HG03342 (cell line): ENCODE results near the gene TMTC3.
"Not testable (repeated sequence)": the region's sequence is repeated elsewhere in the genome, so short reads cannot be mapped to it uniquely, and the experiment has no call there.

ENCODE experiments used
- ATAC-seq: cut with Tn5 transposase; IDR thresholded peaks from one replicate; pipeline ENCODE4 v1.9.1; 2021; ENCODE audit warnings: mild to moderate bottlenecking, moderate library complexity; ENCODE audit not compliant: unreplicated experiment

Gene TMTC3

DNA sequence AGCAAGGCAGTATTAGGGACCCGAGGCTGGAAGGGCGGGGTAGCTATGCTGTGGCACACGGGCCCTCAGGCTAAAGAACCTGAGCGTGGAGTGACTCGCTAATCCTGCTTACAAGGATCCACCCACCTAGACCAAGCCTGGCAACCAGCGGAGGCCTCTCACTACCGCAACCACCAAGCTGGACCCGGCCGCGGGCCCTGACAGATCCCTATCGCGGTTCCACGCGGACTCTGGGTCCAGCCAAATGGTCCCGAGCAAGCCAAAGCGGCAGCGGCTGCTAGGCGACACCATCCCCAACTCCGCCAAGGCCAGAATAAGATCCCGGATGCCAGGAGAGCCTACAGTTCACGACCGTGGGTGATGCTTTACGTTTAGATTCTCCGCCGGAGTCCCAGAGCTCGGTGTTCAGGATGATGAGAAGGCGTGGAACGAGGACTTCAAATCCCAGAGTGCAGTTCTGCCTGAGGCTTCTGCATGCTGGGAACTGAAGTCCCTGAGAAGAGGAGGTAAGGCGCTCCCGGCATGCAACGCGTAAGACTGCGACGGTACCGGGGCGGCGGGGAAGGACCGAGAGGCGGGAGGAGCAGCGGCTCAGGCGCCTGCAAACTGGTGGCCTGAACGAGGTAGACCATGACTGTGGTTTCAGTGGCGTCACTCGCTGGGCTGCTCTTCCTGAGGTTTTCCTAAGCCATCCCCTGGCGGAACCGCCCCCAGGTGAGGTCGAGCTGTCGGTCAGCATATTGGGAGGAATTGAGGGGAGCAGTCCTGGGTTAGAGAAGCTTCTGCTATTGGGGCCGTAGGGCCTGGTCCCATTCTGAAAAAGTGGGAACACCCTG is at the start of gene TMTC3, which contains the start of gene CEP290:
Gene TMTC3 (plus strand): TSS at position 534 of the 836 bp plus-strand sequence. CDS start 6,009 bp downstream, outside the sequence.
Gene CEP290 (minus strand): TSS at position 315 of the 836 bp plus-strand sequence. CDS start 781 bp downstream, outside the sequence.
- ATAC-seq, result peak; percentile 94

DNA sequence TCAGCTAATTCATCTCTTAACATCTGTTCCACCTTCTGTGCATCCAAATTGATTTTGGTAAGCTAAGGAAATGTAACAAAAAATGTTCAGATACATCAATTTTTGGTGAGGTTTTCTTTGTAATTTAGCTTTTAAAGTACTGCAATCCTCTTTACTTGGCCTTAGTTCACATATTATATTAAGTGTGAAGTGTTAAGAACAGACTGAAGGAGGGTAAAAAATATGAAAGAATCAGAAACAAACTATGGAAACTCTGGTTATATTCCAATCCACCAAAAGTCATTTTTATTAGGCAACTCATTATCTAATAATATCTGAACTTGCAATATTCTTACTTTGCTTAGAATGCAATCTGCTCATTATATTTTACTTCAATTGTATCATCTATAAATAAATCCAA is 49.3 kb upstream of the TMTC3 start:
- ATAC-seq, result no peak

DNA sequence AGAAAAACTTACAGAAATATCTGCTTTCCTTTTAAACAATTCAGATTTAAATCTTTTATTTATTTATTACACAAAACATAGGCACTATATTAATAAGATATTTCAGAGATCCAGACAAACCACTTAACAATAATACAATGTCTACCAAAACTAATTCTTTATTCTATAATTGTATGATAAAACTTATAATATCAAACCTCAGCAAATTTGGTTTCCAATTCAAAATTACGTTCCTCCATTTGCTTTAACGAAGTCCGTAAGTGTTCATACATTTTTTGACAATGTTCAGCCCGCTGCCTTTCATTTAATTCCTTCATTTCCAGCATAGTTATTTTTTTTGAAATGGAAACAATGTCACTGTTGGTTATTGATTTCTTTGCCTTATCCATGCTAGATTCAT is 48.5 kb upstream of the TMTC3 start:
- no peak for ATAC-seq

DNA sequence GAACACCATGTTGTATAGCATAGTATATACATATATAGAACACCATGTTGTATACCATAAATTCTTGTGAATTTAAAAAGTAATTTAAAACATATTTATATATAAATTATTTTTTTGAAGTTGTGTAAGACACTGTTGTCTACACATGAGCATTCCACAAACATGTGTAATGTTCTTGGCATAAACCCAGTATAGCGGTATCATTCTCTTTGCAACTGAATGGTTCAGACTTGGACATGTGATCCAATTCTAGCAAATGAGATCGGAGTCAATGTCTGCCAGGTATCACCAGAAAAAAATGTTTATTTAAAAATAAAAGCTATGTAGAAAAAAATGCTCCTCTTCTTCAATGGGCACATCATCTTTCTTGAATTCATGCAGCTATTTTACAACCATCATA is 34.1 kb upstream of the TMTC3 start:
- no peak for ATAC-seq

DNA sequence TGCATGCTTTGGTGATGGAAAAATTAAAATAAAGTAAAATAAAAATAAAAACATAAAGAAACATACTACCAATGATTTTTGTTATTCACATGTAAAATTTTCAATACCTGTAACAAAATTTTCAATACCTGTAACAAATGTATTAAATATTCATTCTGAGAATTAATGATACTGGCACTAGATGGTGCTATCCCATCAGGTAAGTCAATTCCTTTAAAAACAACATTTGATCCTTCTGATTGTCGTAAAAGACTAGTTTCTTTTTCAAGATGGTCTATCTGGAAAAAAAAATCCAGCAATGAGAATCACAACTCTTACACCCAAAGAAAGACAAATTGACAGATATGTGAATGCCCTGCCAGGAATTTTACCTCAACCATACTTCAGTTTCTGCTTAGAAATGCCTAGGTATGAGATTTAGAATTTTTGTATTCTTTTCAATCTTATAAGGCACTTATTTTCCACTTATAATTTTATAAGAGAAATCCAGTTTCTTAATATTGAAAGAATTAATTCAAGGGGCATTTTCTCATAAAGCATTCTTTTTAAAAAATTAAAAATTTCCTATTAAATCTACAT is 30.9 kb upstream of the TMTC3 start:
- ATAC-seq, result no peak

DNA sequence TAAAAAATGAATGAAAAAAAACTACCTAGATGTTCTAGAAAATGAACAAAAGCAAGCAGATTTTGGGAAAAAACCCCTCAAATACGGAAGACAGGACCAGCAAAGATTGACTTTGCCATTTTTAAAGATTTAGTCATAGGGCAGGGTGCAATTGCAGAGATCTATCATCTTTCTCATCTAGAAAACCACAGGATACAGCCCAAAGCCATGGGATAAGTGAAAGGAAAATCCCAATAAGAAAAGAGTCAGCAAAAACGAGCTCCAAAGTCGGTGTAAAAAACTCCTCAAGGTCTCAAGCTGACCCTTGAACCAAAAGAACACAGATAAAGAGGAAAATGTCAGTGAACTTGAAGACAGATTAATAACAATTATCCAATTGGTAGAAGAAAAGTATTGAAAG is 28.2 kb upstream of the TMTC3 start:
- ATAC-seq, result no peak

DNA sequence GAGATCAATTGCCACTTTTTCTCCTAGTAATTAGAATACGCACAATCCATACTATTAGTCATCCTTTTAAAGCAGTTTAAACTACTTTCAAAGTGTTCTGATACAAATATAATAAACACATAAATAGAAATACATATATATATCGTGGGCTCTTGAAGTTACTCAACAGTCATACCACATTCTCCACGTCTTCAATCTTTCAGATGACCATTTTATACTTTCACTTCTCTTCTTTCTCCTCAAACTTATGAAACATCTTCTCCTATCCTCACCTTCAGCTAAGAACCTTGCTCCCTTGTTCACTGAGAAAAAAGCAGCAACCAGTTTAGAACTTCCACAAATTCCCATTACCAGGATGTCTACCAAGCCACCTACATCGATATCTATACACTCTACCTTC is 19.4 kb upstream of the TMTC3 start:
- no peak for ATAC-seq

DNA sequence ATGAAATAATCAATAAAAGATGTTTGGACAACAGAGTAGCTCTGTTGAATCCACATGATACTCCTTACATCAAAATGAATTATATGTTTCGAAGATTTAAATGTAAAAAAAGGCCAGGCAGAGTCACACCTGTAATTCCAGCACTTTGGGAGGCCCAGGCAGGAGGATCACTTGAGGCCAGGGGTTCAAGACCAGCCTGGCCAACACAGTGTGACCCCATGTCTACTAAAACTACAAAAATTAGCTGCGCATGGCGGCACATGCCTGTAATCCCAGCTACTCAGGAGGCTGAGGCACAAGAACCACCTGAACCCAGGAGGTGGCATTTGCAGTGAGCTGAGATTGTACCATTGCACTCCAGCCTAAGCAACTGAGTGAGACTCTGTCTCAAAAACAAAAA is 15.0 kb upstream of the TMTC3 start:
- no peak for ATAC-seq

DNA sequence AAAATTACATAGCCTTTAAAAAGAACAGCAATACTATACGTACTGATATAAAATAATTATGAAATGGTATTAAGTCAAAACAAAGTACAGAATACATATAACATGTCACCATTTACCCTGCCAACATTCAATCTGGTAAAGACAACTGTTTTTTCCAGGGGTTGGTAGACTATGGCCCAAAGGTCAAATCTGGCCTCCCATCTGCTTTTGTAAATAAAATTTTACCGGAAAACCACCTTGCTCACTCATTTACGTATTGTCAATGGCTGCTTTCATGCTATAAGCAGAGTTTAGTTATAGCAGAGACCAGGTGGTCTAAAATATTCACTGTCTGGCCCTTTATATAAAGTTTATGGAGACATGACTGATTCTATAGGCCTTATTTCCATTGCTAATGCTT is 14.3 kb upstream of the TMTC3 start:
- no peak for ATAC-seq

DNA sequence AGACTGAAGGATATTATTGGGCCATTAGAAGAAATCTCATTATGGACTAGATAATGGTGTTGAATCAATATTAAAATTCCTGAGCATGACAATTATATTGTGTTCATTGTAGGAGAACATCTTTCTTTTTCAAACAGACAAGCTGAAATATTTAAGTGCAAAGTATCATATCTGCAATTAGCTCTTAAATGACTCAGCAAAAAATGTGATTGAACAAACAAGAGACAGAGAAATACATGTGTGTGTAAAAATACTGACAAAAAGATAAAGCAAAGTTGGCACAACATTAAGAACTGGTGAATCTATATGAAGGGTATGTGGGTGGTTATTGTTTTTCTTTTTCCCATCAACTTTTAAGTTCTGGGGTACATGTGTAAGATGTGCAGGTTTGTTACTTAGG is 9.7 kb upstream of the TMTC3 start:
- ATAC-seq, result no peak

DNA sequence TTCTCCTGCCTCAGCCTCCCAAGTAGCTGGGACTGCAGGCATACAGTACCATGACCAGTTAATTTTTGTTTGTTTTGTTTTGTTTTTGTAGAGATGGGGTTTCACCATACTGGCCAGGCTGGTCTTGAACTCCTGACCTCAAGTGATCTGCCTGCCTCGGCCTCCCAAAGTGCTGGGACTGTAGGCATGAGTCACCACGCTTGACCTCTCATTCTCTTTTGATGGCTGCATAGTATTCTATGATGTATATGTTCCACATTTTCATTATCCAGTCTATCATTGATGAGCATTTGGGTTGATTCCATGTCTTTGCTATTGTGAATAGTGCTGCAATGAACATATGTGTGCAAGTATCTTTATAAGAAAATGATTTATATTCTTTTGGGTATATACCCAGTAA is 8.9 kb upstream of the TMTC3 start:
- not testable (repeated sequence) for ATAC-seq

DNA sequence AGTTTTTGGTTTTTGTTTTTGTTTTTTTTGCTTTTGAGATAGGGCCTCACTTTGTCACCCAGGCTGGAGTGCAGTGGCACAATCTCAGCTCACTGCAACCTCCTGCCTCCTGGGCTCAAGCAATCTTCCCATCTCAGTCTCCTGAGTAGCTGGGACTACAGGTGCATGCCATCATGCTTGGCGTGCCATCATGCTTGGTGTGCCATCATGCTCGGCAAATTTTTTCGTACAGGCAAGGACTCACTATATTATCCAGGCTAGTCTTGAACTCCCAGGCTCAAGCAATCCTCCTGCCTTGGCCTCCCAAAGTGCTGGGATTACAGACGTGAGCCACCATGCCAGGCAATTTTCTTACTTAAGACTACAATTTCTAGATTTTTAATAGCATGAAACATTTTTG is 2.4 kb upstream of the TMTC3 start:
- not testable (repeated sequence) for ATAC-seq

DNA sequence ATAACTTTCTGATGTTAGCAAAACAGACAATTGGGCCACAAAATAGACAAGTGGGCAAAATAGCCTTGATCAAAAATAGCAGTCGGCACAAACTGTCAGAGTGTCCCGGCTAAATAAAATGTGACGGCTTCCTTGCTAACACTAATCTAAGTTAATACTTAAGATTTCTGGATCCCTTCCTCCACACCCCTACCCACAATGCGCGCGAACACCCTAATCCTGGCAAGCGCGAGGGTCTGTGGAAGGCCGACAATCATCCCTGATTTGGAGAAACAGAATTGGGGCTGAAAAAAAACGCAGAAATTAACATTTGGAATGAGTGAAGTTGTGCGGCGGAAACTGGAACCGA is 708 bp upstream of the TMTC3 start:
- peak; percentile 0 for ATAC-seq

DNA sequence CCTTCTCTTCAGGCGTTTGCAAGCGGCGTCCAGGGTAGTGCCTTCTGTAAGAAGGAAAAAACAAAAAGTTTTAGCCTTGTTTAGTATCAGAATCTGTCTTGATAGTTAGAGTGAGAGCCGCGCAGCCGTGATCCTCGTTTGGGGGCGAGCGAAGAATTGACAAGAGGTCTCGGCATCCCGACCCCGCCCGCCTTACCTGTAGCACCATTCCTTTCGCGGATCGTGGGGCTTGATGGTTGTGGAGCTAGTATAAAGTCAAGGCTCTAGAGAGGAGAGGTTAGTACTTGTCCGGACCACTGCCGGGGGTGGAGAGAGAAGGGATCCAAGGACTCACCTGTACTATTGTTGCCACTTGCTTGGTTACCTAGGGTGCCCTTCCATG is 494 bp downstream of the TMTC3 start:
- ATAC-seq, result peak; percentile 2

DNA sequence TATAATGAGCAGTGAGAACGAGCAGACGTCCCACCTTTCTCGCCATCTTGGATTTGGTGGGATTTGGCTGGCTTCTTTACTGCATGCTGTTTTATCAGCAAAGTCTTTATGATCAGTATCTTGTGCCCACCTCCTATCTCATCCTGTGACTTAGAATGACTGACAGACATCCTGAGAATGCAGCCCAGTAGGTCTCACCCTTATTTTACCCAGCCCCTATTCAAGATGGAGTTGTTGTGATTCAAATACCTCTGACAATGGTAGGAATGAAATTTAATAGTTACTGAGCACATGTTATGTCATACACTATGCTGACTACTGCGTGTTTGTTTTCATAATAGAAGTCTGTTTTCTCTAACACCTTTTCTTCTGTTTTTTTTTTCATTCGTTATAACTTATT is 1.9 kb downstream of the TMTC3 start:
- no peak for ATAC-seq

DNA sequence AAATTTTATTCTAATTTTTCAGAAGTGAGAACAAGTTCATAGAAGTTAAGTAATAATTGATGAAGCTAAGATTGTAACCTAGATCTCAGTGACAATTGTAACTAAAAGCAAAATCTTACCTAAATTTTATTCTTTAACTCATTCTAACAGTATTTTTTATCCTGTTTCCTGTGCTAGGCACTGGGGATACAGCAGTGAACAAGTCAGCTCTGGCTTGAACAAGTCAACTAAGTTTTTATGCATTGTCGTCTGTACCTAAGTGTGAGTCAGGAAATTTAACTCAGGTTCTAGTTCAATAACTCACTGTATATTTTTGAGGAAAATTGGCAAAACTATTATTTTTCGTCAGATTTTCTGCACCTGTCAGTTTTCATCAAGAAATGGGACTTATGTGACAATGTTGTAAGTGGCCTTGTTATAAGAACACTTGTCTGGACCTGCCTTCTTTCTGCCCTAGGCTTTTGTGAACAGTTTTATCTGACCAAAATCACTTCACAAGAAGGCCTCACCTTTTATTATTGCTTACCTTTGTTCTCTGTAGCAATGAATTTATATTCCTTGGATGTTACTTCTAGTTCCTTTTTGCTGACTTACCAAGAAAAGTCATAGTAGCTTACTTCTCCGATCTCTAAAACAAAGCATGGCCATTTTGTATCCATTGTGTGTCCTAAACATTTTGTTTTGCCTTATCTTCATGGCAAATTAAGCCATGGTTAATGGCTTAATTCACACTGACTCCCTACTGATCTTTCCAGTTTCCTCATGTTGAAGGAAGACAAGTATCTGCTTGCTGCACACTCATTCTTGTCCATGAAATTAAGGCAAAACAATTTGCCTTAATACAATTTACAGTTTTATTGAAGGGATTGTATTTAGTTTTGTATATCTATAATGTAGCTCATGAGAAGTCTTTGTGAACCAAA is 2.7 kb downstream of the TMTC3 start:
- ATAC-seq, result no peak

DNA sequence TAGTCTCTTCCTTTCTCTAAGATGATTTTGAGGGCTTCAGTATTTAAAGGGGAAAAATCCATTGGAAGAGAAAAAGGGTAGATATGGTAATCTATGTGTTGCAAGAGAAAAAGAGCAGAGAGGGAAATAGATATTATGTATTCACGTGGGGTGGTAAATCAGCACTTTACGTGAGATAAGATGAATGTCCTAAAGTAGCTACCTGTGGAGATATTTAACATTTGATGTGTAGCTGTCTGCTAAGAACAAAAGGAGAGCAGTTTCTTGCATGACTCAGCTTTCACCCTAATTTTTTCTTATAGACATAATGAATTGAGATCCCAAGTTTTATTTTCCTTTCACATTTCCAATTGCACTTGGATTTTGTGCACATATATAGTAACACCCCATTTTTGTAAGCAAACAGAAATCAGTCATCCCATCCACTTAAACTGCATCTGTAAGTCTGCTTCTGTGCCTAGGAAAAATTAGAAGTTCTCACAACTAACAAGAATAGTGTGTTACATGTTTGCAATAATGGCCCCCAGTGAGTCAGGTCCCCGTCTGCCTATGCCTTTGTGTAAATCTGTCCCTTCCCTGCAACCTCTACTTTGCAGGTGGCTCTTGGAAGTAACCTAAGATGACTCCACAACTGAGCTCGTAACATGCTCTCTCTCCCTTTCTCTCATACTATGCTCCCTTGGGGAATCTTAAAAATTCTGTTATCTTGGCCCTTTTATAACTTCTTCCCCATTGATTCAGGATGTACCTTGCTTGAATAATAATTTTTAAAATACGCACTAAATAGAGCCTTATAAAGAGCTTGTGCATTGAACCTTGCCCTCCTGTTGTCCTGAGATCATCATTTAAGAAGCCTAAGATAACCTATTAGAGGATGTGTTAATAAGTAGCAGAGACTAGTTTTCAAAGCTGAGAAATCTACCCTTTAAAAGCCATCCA is 3.7 kb downstream of the TMTC3 start:
- no peak for ATAC-seq

DNA sequence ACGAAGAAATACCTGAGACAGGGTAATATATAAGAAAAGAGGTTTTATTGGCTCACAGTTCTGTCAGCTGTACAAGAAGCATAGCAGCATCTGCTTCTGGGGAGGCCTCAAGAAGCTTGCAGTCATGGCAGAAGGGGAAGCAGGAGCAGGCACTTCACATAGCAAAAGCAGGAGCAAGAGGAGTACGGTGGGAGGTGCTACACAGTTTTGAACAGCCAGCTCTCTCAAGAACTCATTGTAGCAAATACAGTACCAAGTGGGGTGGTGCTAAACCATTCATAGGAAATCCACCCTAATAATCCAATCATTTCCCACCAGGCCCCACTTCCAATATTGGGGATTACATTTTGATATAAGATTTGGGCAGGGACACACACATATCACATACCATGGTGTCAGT is 8.0 kb downstream of the TMTC3 start:
- ATAC-seq, result no peak

DNA sequence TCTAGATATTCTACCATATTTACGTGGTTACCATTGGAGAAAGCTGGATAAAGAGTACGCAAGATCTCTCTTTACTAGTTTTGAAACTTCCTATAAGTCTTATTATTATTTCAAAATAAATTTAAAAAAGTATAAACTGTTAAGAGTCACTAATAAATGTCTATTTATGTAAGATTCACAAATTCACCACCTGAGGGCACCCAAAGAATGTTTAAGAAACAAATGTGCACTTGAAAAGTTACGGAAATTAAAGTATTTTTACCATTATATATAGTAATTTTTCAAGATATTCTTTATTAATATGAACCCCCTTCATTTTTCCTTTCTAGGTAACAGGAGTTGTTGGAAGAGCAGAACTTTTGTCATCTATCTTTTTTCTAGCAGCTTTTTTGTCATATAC is 11.9 kb downstream of the TMTC3 start:
- no peak for ATAC-seq

DNA sequence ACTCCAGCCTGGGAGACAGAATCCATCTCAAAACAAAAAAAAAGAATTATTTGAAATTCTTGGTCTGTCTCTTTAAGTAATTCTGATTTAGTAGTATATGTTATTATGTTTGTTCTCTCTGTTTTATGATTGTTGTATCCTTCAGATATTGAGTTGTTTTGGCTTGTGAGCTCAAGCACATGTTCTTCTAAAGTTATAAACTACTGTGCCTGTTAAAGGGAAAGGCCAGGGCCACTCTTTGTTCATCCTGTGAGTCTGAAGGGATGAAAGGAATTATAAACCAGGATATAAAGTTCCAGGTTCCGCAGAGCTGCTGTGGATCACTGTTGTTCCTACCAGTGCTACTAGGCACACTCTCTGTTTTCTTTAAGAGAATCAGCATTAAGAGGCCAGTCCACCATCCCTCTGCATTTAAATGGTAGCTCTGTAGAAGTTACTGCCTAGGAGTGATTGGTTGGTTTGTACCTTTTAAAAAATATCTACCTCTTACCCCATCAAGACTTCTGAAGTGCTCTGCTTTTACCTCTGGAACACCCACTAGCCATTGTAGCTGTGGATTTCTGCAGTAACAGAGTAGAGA is 14.1 kb downstream of the TMTC3 start:
- no peak for ATAC-seq
